HUES6 (cell line): Measurements from ENCODE around the gene ZNF317.
A peak's percentile ranks its signal among the peaks of the same experiment; 100 is the strongest.
"Not testable (repeated sequence)": the region's sequence is repeated elsewhere in the genome, so short reads cannot be mapped to it uniquely, and the experiment has no call there.

ENCODE experiments used
- H3K27ac ChIP-seq: 2 replicates; pipeline ENCODE4 v1.7.0; 2013; ENCODE audit warnings: low read depth, mild to moderate bottlenecking, low read length, inconsistent platforms
- H3K27me3 ChIP-seq: 2 replicates; pipeline ENCODE4 v1.6.1; 2013; ENCODE audit warnings: low read length; ENCODE audit not compliant: control insufficient read depth, insufficient read depth
- H3K36me3 ChIP-seq: 2 replicates; pipeline ENCODE4 v1.6.1; 2013; ENCODE audit warnings: low read length; ENCODE audit not compliant: control insufficient read depth, insufficient read depth
- H3K4me1 ChIP-seq: 2 replicates; pipeline ENCODE4 v1.6.1; 2013; ENCODE audit warnings: low read length; ENCODE audit not compliant: control insufficient read depth, insufficient read depth
- H3K4me3 ChIP-seq: 2 replicates; pipeline ENCODE4 v1.5.1; 2013; ENCODE audit warnings: low read depth, low read length
- H3K9ac ChIP-seq: one replicate; pipeline ENCODE4 v1.6.1; 2013; ENCODE audit warnings: mild to moderate bottlenecking, low read length
- H3K9me3 ChIP-seq: 2 replicates; pipeline ENCODE4 v1.6.1; 2013; ENCODE audit warnings: low read depth, low read length; ENCODE audit not compliant: control insufficient read depth, insufficient read depth

The ZNF317 gene

GRCh38 chr19:9171393-9171991, 31.3 kb downstream of the ZNF317 start:
- no peaks in the 10 kb centered on the region for H3K4me1 ChIP-seq
- H3K9ac ChIP-seq: no peak overlapping the region
- H3K27ac ChIP-seq: no peak overlapping the region
- peaks cover 11% of the 10 kb centered on the region; the same call in 1 of the 2 replicates for H3K9me3 ChIP-seq
- no peak overlapping the region for H3K4me3 ChIP-seq
- no peaks in the 10 kb centered on the region for H3K36me3 ChIP-seq
- H3K27me3 ChIP-seq: no peaks in the 10 kb centered on the region

DNA sequence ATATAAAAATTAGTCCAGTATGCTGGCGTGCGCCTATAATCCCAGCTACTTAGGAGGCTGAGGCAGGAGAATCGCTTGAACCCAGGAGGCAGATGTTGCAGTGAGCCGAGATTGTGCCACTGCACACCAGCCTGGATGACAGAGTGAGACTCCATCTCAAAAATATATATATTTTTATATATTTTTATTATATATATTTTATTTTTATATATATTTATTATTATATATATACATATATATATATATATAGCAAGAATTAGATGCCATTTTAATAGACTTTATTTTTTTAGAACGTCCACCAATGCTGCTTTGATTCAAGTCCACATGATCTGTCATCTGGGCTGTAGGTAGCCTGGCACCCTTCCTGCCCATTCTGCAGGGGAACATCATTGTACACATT, 35.1 kb downstream of the ZNF317 start:
- Histone ChIP-seq H3K4me3 (no peak overlapping the region), H3K27me3 (no peaks in the 10 kb centered on the region; the same call in 1 of the 2 replicates), H3K4me1 (no peaks in the 10 kb centered on the region), H3K9me3 (peaks cover 15% of the 10 kb centered on the region; the same call in 1 of the 2 replicates), H3K36me3 (no peaks in the 10 kb centered on the region), H3K27ac (no peak overlapping the region), H3K9ac (no peak overlapping the region)

DNA sequence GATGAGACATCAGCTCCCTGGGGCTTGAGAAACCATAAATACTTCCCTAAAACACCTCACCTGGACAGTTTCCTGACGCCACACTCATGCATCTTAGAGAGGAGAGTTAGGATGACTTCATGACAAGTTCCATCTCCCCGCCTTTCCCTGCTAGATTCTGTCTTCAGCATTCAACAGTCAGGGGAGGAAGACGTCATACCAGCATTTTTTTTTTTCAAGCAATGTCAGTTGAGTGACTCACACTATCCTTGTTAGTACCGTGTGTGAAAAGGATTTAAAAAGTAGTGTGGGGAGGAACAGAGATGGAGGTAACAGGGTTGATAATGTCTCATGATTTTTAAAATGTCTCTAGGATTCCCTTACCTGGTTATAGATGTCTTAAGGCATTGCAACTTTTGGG, 38.7 kb downstream of the ZNF317 start, which contains the start of gene OR7D2:
TSS of gene OR7D2 (plus strand) at position 79 of the 400 bp plus-strand sequence. CDS start 6,803 bp downstream, outside the sequence.
- Histone ChIP-seq H3K9ac (no peak within 1 kb of the TSS), H3K27me3 (no peaks in the 10 kb centered on the region; the same call in 1 of the 2 replicates), H3K4me1 (no peaks in the 10 kb centered on the region), H3K9me3 (peaks cover 15% of the 10 kb centered on the region; the same call in 1 of the 2 replicates), H3K4me3 (no peak within 1 kb of the TSS), H3K27ac (no peak within 1 kb of the TSS), H3K36me3 (no peaks in the 10 kb centered on the region)

DNA sequence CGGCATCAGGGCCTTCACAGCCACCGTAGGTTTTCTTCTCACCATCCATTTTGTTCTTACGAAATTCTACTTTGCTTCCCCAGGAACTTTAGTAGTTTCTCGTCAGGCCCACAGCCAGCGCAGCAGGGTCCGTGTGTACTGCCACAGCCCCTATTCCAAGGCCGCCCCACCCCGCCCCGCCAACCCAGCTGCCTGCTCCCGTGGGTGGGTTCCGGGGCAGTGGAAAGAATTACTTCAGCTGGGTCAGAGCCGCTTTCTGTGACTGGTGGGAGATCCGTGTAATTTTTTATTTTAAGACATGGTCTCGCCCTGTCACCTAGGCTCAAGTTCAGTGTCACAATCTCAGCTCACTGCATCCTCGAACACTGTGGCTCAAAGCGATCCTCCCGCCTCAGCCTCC, 42.8 kb downstream of the ZNF317 start:
- Histone ChIP-seq H3K9ac (no peak overlapping the region), H3K4me1 (no peaks in the 10 kb centered on the region), H3K27ac (no peak overlapping the region), H3K9me3 (peaks cover 29% of the 10 kb centered on the region), H3K4me3 (no peak overlapping the region), H3K27me3 (no peaks in the 10 kb centered on the region; the same call in 1 of the 2 replicates), H3K36me3 (no peaks in the 10 kb centered on the region)

GRCh38 chr19:9187191-9187590, 47.0 kb downstream of the ZNF317 start:
- Histone ChIP-seq H3K4me3 (no peak overlapping the region), H3K36me3 (no peaks in the 10 kb centered on the region), H3K4me1 (peaks cover 11% of the 10 kb centered on the region; the same call in 1 of the 2 replicates), H3K9me3 (peaks cover 43% of the 10 kb centered on the region), H3K9ac (no peak overlapping the region), H3K27me3 (no peaks in the 10 kb centered on the region), H3K27ac (no peak overlapping the region)

GRCh38 chr19:9189535-9189934, 49.3 kb downstream of the ZNF317 start:
- Histone ChIP-seq H3K9me3 (peaks cover 49% of the 10 kb centered on the region), H3K9ac (peak overlapping the region; percentile 66), H3K4me3 (no peak overlapping the region; the same call in 1 of the 2 replicates), H3K27ac (peak overlapping the region; percentile 74; the same call in 1 of the 2 replicates), H3K36me3 (no peaks in the 10 kb centered on the region), H3K4me1 (peaks cover 11% of the 10 kb centered on the region; the same call in 1 of the 2 replicates), H3K27me3 (no peaks in the 10 kb centered on the region)

DNA sequence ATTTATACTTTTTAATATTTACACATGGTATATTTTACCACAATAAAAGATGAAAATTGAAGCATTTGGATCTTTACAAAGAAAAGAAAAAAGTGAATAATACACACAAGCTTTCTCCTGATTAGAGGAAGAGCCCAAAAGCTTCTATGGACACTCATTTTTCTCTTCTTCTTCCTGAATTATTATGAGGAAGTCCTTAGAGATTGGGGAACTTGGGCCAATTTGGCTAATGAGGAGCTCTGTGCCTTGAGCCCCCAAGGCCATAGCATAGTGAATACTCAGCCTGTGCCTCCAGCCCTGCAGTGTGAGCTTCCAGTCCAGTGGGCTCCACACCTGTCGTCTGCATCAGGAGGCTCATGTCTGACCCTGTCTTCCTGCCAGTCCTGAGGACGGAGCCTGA, 57.8 kb downstream of the ZNF317 start:
- H3K4me1 ChIP-seq, H3K36me3 ChIP-seq, H3K4me3 ChIP-seq, H3K27me3 ChIP-seq, H3K9ac ChIP-seq, H3K27ac ChIP-seq: not testable (repeated sequence)
- peaks cover 22% of the 10 kb centered on the region; the same call in 1 of the 2 replicates for H3K9me3 ChIP-seq

GRCh38 chr19:9205501-9206113, 65.4 kb downstream of the ZNF317 start:
- Histone ChIP-seq H3K4me3 (no peak overlapping the region), H3K9ac (no peak overlapping the region)

More at GRCh38 chr19:9205501-9206113, 65.4 kb downstream of the ZNF317 start:
- peaks cover 6% of the 10 kb centered on the region; the same call in 1 of the 2 replicates for H3K27me3 ChIP-seq
- H3K9me3 ChIP-seq: peaks cover 8% of the 10 kb centered on the region; the same call in 1 of the 2 replicates
- H3K4me1 ChIP-seq: no peaks in the 10 kb centered on the region
- no peak overlapping the region for H3K27ac ChIP-seq
- no peaks in the 10 kb centered on the region for H3K36me3 ChIP-seq
